ENCODE results near the gene IGF1R. TPM values are rescaled to one million over a fixed set of nuclear protein-coding genes. Genes with fewer than 3 reads are reported as not detected.
A peak's percentile ranks its signal among the peaks of the same experiment; 100 is the strongest.

The IGF1R gene
- total and polyA plus RNA-seq, 8 donors: 8.1 to 50.3 (median 36.0) TPM

DNA sequence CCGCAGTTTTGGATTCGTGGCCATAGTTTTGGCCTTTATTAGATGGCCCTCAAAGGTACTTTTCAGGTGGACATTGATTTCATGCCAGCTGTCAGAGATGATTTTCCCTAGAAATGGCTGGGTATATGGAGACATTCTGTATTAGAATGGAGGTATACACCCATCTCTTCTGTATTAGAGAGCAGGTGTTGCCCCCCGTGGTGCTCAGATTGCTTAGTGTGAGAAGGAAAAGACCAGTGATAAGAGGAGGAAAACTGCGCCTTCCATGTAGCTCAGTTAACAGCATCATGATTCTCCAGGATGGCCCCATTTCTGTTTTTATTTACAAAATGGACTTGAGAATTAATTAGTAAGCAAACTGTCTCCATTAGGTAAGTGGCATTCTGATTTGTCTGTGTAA is 145.9 kb downstream of the IGF1R start:
- no peaks in the 10 kb centered on the region for H3K36me3 ChIP-seq
- intact Hi-C loops (cut with DNase I): no loop called here
- 93 to 97% methylated on average over 4 of the region's 4 CpGs for WGBS, 2 donors
- TF ChIP-seq, protein P1, sequence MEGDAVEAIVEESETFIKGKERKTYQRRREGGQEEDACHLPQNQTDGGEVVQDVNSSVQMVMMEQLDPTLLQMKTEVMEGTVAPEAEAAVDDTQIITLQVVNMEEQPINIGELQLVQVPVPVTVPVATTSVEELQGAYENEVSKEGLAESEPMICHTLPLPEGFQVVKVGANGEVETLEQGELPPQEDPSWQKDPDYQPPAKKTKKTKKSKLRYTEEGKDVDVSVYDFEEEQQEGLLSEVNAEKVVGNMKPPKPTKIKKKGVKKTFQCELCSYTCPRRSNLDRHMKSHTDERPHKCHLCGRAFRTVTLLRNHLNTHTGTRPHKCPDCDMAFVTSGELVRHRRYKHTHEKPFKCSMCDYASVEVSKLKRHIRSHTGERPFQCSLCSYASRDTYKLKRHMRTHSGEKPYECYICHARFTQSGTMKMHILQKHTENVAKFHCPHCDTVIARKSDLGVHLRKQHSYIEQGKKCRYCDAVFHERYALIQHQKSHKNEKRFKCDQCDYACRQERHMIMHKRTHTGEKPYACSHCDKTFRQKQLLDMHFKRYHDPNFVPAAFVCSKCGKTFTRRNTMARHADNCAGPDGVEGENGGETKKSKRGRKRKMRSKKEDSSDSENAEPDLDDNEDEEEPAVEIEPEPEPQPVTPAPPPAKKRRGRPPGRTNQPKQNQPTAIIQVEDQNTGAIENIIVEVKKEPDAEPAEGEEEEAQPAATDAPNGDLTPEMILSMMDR (IDR thresholded peaks at IDR 0.05): no peak
- no peak for DNase-seq
- H3K27ac ChIP-seq: no peak overlapping the region
- no peaks in the 10 kb centered on the region for H3K9me3 ChIP-seq
- no peak overlapping the region for H3K4me3 ChIP-seq
- ATAC-seq: no peak
- FAIRE-seq: no peak
- H3K27me3 ChIP-seq: no peaks in the 10 kb centered on the region
- peaks cover 11 to 28% (median 22%) of the 10 kb centered on the region in 3 donors for H3K4me1 ChIP-seq

DNA sequence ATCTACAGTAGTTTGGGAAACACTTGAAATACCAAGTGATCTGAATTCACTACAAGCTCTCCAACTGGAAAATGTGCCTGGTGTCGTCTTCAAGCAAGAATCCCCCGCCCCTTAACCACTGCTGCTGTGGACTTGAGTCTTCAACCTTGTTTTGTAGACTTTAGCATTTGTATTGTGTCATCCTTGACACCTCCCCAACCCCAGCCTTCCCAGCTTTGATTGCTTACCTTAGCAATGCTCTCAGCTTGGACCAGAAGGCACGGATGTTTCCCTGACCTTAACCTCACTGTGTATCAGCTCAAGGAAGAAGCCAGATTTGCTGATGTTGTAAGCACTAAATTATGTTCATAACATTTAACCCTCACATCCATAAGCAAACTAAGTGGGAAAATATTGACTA is 146.4 kb downstream of the IGF1R start:
- intact Hi-C loops (cut with DNase I): no loop called here
- 75 to 78% methylated on average over 3 of the region's 3 CpGs for WGBS, 2 donors
- FAIRE-seq (no peak), DNase-seq (no peak), ATAC-seq (no peak)
- no peak overlapping the region for H3K27ac ChIP-seq
- H3K4me1 ChIP-seq: peaks cover 16 to 34% (median 26%) of the 10 kb centered on the region in 3 donors
- H3K36me3 ChIP-seq: no peaks in the 10 kb centered on the region
- H3K9me3 ChIP-seq: no peaks in the 10 kb centered on the region
- TF ChIP-seq, protein P1 (IDR thresholded peaks at IDR 0.05): no peak
- no peaks in the 10 kb centered on the region for H3K27me3 ChIP-seq
- H3K4me3 ChIP-seq: no peak overlapping the region

DNA sequence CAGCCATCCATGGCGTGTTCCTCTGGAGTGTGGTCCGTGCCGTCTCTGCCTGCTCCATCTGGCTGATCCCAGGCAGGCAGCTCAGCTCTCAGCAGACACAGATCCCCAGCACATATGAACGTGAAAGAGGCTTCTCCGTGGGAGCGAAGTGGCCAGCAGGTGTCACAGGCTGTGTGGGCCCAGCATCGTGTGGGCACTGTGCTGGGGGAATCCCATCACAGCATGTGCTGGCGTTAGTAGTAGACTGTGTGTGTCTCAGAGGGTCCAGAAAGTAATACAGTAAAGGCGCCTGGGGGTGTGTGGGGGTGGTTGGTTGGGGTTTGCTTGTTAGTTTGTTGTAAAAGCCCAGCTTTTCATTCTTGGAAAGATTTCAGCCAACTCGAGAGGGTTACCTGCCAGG is 147.6 kb downstream of the IGF1R start:
- no peak for DNase-seq
- H3K36me3 ChIP-seq: no peaks in the 10 kb centered on the region
- peaks cover 26 to 44% (median 35%) of the 10 kb centered on the region in 3 donors for H3K4me1 ChIP-seq
- intact Hi-C loops (cut with DNase I): no loop called here
- ATAC-seq: no peak
- no peaks in the 10 kb centered on the region for H3K27me3 ChIP-seq
- no peak for FAIRE-seq
- H3K27ac ChIP-seq: no peak overlapping the region
- TF ChIP-seq, protein P1 (IDR thresholded peaks at IDR 0.05): no peak
- 69 to 83% methylated on average over 10 of the region's 10 CpGs for WGBS, 2 donors
- H3K9me3 ChIP-seq: no peaks in the 10 kb centered on the region
- H3K4me3 ChIP-seq: no peak overlapping the region

DNA sequence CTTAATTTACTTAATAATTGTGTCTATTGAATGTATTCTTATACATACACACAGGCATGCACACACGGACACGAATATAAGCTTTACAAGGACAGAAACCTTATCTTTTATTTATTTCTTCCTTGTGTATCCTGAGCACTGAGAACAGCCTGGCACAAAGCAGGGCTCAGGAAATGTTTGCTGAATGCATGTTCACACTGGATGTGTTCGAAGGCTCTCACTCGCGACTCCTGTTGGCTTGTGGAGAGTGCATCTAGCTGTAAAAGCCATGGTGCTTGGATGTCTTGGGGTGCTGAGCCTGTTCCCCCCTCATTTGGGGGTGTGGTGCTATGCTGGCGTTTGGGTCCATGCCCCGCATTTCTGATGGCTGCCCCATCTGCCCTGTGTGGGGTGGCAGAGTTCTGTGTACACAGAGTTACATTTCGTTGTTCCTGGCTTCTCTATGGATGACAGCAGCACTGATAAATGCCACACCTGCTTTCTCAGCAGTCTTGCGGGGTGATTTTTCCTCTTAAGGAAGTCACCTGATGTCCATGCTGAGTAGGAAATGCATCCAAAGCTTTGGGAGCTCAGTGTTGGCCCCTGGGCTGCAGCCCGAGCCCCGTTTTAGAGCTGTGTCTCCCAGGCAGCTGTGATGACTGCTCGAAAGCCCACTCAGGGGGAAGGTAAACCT is 148.5 kb downstream of the IGF1R start:
- Histone ChIP-seq H3K27me3 (no peaks in the 10 kb centered on the region), H3K4me3 (no peak overlapping the region), H3K27ac (no peak overlapping the region), H3K9me3 (no peaks in the 10 kb centered on the region), H3K36me3 (no peaks in the 10 kb centered on the region), H3K4me1 (peaks cover 33 to 50% (median 38%) of the 10 kb centered on the region in 3 donors)
- TF ChIP-seq, protein P1 (IDR thresholded peaks at IDR 0.05): no peak
- peak in 2 of 4 donors; percentile 14 to 27 for ATAC-seq
- WGBS, 2 donors: 58 to 59% methylated on average over 12 of the region's 12 CpGs
- FAIRE-seq: no peak
- no peak for DNase-seq
- intact Hi-C loops (cut with DNase I): no loop called here

DNA sequence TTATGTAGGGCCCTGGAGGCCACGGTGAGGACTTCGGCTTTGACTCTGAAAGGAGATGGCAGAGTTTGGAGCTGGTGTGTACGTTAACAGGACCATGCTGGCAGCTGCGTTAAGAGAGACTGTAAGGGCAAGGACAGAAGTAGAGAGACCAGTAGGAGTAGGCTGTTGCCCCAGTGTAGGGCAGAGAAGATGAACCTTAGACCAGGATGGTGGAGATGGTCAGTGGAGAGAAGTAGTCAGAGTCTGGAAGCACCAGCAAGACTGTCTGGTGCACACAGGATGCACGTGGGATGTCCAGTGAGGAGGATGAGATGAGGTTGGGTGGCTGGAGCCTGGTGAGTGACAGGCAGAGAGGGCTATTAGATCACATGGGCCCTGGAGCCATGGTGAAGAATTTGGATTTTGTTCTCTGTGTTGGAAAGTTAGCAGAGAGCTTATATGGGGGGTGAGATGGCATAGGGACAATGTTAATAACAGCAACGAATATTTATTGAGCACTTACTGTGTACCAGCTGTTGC is 150.1 kb downstream of the IGF1R start:
- H3K4me3 ChIP-seq: no peak overlapping the region
- H3K36me3 ChIP-seq: no peaks in the 10 kb centered on the region
- H3K27ac ChIP-seq: peak overlapping the region in 2 of 4 donors; percentile 51 to 69
- no peaks in the 10 kb centered on the region for H3K27me3 ChIP-seq
- no peaks in the 10 kb centered on the region for H3K9me3 ChIP-seq
- DNase-seq (no peak), FAIRE-seq (no peak), ATAC-seq (no peak)
- 84 to 88% methylated on average over 6 of the region's 6 CpGs for WGBS, 2 donors
- intact Hi-C loops (cut with DNase I): no loop called here
- H3K4me1 ChIP-seq: peaks cover 35 to 37% (median 37%) of the 10 kb centered on the region in 3 donors
- TF ChIP-seq, protein P1 (IDR thresholded peaks at IDR 0.05): no peak

Measured in pancreas (tissue), 10 donors.